NT2/D1 (cell line): ENCODE data around the gene ZNF750.

Experiments used
- SUZ12 ChIP-seq: IDR thresholded peaks from 2 replicates; pipeline ENCODE4 v1.6.1; 2011; ENCODE audit not compliant: insufficient read length, insufficient read depth; ENCODE audit errors: extremely low read depth
- YY1 ChIP-seq: IDR thresholded peaks from 2 replicates; pipeline ENCODE4 v1.6.1; 2011; ENCODE audit not compliant: insufficient read length, insufficient read depth

GRCh38 chr17:82876602-82877379, 37.0 kb upstream of the ZNF750 start:
- no peak for TF ChIP-seq YY1
- TF ChIP-seq SUZ12: no peak
